Measurements from ENCODE around the gene GIT2. TPM values are rescaled to one million over a fixed set of nuclear protein-coding genes. Genes with fewer than 3 reads are reported as not detected.

The GIT2 gene
- total and polyA plus RNA-seq, 2 of the 8 experiments (the other 6 are each of a cell fraction or from before 2014, with no cell fraction given), result 9.6 to 20.7 TPM

DNA sequence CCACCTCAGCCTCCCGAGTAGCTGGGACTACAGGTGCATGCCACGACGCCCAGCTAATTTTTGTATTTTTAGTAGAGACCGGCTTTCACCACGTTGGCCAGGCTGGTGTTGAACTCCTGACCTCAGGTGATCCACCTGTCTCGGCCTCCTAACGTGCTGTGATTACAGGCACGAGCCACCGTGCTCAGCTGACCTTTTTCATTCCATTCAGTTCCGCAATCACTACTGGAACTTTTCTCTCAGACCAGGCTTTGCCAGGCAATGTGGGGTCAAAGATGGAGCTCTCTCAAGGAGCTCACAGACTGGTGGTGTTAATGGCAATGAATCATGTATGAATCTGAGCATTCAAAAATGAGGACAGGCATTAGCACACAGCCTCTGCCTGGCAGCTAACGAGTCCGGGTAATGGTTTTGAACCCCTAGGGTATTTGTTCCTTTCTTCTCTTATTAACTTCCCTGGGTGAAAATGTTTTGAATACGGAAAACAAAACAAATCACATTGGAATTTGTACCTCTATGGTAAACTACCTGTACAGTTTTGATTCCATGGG lies 105.5 kb downstream of the GIT2 start (continued):
- TF ChIP-seq, protein P1, sequence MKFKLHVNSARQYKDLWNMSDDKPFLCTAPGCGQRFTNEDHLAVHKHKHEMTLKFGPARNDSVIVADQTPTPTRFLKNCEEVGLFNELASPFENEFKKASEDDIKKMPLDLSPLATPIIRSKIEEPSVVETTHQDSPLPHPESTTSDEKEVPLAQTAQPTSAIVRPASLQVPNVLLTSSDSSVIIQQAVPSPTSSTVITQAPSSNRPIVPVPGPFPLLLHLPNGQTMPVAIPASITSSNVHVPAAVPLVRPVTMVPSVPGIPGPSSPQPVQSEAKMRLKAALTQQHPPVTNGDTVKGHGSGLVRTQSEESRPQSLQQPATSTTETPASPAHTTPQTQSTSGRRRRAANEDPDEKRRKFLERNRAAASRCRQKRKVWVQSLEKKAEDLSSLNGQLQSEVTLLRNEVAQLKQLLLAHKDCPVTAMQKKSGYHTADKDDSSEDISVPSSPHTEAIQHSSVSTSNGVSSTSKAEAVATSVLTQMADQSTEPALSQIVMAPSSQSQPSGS (IDR thresholded peaks at IDR 0.05; ENCODE audit: low read length), result no peak
- TF ChIP-seq TBP (IDR thresholded peaks at IDR 0.05; ENCODE audit: low read depth, low read length), result no peak
